ENCODE results near the gene PDGFRB. TPM values are rescaled to one million over a fixed set of nuclear protein-coding genes. Genes with fewer than 3 reads are reported as not detected.

PDGFRB gene
- total RNA-seq, 1 experiment from 2014 or later = 0.34 TPM

GRCh38 chr5:150148117-150148927 lies 7.3 kb downstream of the PDGFRB start:
- intact Hi-C loops (cut with micrococcal nuclease) = no loop called here
- DNase-seq (ENCODE audit: low read depth, low spot score) = no peak

More at GRCh38 chr5:150148117-150148927, 7.3 kb downstream of the PDGFRB start:
- TF ChIP-seq SRF (IDR thresholded peaks at IDR 0.05; ENCODE audit: low read depth) = no peak
- no peak for TF ChIP-seq POLR2AphosphoS5 (IDR thresholded peaks at IDR 0.05; ENCODE audit: low read depth, low read length)
- TF ChIP-seq ELF1 (IDR thresholded peaks at IDR 0.05; ENCODE audit: borderline replicate concordance, low read depth) = no peak
- TF ChIP-seq ZNF274 (IDR thresholded peaks at IDR 0.05; ENCODE audit: low read depth, low read length) = no peak
- TF ChIP-seq, protein P1, sequence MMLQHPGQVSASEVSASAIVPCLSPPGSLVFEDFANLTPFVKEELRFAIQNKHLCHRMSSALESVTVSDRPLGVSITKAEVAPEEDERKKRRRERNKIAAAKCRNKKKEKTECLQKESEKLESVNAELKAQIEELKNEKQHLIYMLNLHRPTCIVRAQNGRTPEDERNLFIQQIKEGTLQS (IDR thresholded peaks at IDR 0.05) = no peak
- TF ChIP-seq YY1 (IDR thresholded peaks at IDR 0.05; ENCODE audit: extremely low read depth, insufficient replicate concordance, low read depth, low read length) = no peak
- no peak for TF ChIP-seq CBX3 (IDR thresholded peaks at IDR 0.05; ENCODE audit: low read depth)
- no peak for TF ChIP-seq EZH2phosphoT487 (IDR thresholded peaks at IDR 0.05; ENCODE audit: borderline replicate concordance)
- no peak for TF ChIP-seq MAX (IDR thresholded peaks at IDR 0.05)
- no peak for TF ChIP-seq FOSL1 (IDR thresholded peaks at IDR 0.05; ENCODE audit: low read depth)
- no peak for TF ChIP-seq CEBPB (IDR thresholded peaks at IDR 0.05; ENCODE audit: low read depth)
- no peak for TF ChIP-seq SIN3A (IDR thresholded peaks at IDR 0.05; ENCODE audit: low read depth)
- TF ChIP-seq POLR2A (IDR thresholded peaks at IDR 0.05; ENCODE audit: borderline replicate concordance, extremely low read depth, insufficient read depth, insufficient read length) = no peak
- TF ChIP-seq, protein P2, sequence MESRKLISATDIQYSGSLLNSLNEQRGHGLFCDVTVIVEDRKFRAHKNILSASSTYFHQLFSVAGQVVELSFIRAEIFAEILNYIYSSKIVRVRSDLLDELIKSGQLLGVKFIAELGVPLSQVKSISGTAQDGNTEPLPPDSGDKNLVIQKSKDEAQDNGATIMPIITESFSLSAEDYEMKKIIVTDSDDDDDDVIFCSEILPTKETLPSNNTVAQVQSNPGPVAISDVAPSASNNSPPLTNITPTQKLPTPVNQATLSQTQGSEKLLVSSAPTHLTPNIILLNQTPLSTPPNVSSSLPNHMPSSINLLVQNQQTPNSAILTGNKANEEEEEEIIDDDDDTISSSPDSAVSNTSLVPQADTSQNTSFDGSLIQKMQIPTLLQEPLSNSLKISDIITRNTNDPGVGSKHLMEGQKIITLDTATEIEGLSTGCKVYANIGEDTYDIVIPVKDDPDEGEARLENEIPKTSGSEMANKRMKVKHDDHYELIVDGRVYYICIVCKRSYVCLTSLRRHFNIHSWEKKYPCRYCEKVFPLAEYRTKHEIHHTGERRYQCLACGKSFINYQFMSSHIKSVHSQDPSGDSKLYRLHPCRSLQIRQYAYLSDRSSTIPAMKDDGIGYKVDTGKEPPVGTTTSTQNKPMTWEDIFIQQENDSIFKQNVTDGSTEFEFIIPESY (IDR thresholded peaks at IDR 0.05; ENCODE audit: extremely low read depth, insufficient replicate concordance, low read length) = no peak
- TF ChIP-seq REST (IDR thresholded peaks at IDR 0.05; ENCODE audit: low read depth) = no peak
- TF ChIP-seq JUND (IDR thresholded peaks at IDR 0.05) = no peak
- H4K20me1 ChIP-seq (ENCODE audit: insufficient read depth) = no peaks in the 10 kb centered on the region
- H3K27me3 ChIP-seq (ENCODE audit: insufficient read depth, low read length) = no peaks in the 10 kb centered on the region
- H3K4me1 ChIP-seq (ENCODE audit: control insufficient read depth in 1 of 2, insufficient read depth in 2 of 2, low read length in 2 of 2) = peaks cover 0 to 4% of the 10 kb centered on the region in 2 experiments; a peak in 2 of 4 replicates
- no peak overlapping the region for H3K4me3 ChIP-seq (replicated peaks in 1 of 2; ENCODE audit: low read depth in 1 of 2, low read length in 2 of 2)
- no peak for ATAC-seq
- H3K9ac ChIP-seq (ENCODE audit: low read length) = no peak overlapping the region
- no peaks in the 10 kb centered on the region for H3K9me3 ChIP-seq (ENCODE audit: control insufficient read depth in 1 of 2, insufficient read depth in 1 of 2, low read depth in 1 of 2, low read length in 2 of 2)
- CTCF ChIA-PET = no interaction called here
- no peak overlapping the region for H3K27ac ChIP-seq (ENCODE audit: low read depth, low read length)
- H3K9me2 ChIP-seq (ENCODE audit: insufficient read depth) = no peaks in the 10 kb centered on the region
- POLR2A ChIA-PET = no interaction called here
- no peak overlapping the region for H3K4me2 ChIP-seq (ENCODE audit: low read length)
- H2AFZ ChIP-seq (ENCODE audit: low read depth, low read length, poor library complexity, severe bottlenecking) = no peak overlapping the region
- BruUV-seq (replicated peaks) = no TSS peak
- RAD21 ChIA-PET (ENCODE audit: low non-redundant PET in 1 of 2, low total read pairs in 2 of 2, uncharacterized antibody in 2 of 2, unreplicated experiment in 2 of 2) = no interaction called here
- no peaks in the 10 kb centered on the region for H3K79me2 ChIP-seq (ENCODE audit: insufficient read depth, low read length)
- H3K36me3 ChIP-seq (ENCODE audit: control insufficient read depth in 1 of 2, insufficient read depth in 2 of 2, low read length in 2 of 2) = no peaks in the 10 kb centered on the region

Data from HCT116 (cell line).